A549 (cell line): ENCODE measurements around the gene GAB1. TPM values are rescaled to one million over a fixed set of nuclear protein-coding genes. Genes with fewer than 3 reads are reported as not detected.

Experiments used
- ATAC-seq, 2 experiments: fragments of 200-7000 bp in 1 of 2; fragments of >200 bp in 1 of 2; cut with Nextera tagmentation in 1 of 2; cut with Tn5 transposase in 1 of 2; 3 replicates each; pipeline versions ENCODE4 v1.8.0 to v1.9.1; 2018 to 2020; ENCODE audit warnings: mild to moderate bottlenecking in 1 of 2, moderate library complexity in 1 of 2
- CTCF ChIA-PET: fragments of 300-600 bp; sonication (Branson Sonifier 250); formaldehyde crosslinking; extraction: SDS; loops from one replicate; lab custom pipeline; 2021; ENCODE audit warnings: antibody characterized with exemption, inconsistent platforms; lab: Yijun Ruan, JAX
- POLR2A ChIA-PET: fragments of 350-600 bp; formaldehyde crosslinking; extraction: SDS; loops from one replicate; lab custom pipeline; 2021; ENCODE audit warnings: antibody characterized with exemption, inconsistent platforms; lab: Yijun Ruan, JAX
- DNase-seq, 2 experiments: peaks; one replicate each; pipeline versions ENCODE4 v3.0.0 to v3.0.0-alpha.2; 2011 to 2016; ENCODE audit warnings: low read depth in 1 of 2, low spot score in 1 of 2
- FAIRE-seq: peaks from 2 replicates; lab custom pipeline; 2011; peaks lifted over from hg19 to GRCh38; lab: Jason Lieb, UNC
- H3K27ac ChIP-seq, 2 experiments: fragments of >200 bp; sonication (Bioruptor Twin); formaldehyde crosslinking; 3 replicates each; pipeline ENCODE4 v1.5.1; 2016 to 2017
- H3K4me1 ChIP-seq: fragments of >200 bp; sonication (Bioruptor Twin); formaldehyde crosslinking; 3 replicates; pipeline ENCODE4 v1.6.1; 2016
- H3K4me2 ChIP-seq: fragments of >200 bp; sonication (Bioruptor Twin); formaldehyde crosslinking; 3 replicates; pipeline ENCODE4 v1.6.1; 2016
- H3K4me3 ChIP-seq: fragments of >200 bp; sonication (Bioruptor Twin); formaldehyde crosslinking; 3 replicates; pipeline ENCODE4 v1.5.1; 2016
- H3K9me3 ChIP-seq: fragments of >200 bp; sonication (Bioruptor Twin); formaldehyde crosslinking; 3 replicates; pipeline ENCODE4 v1.6.1; 2016
- E2F6 ChIP-seq: IDR thresholded peaks from 2 replicates; pipeline ENCODE4 v1.6.1; 2012; ENCODE audit warnings: low read depth, borderline replicate concordance
- EHF ChIP-seq: fragments of 250-450 bp; sonication (Bioruptor Pico); IDR thresholded peaks from 2 replicates; pipeline ENCODE4 v1.5.0; 2020; ENCODE audit warnings: mild to moderate bottlenecking
- ESRRA ChIP-seq: fragments of 150-350 bp; IDR thresholded peaks from 2 replicates; pipeline ENCODE4 v1.6.1; 2014; ENCODE audit warnings: mild to moderate bottlenecking, low read length, borderline replicate concordance
- FOXS1 ChIP-seq: fragments of 250-450 bp; sonication (Bioruptor Pico); IDR thresholded peaks from 2 replicates; pipeline ENCODE4 v1.5.0; 2020; ENCODE audit warnings: mild to moderate bottlenecking, moderate library complexity
- HES2 ChIP-seq: fragments of >200 bp; sonication (Bioruptor Twin); formaldehyde crosslinking; IDR thresholded peaks from 2 replicates; pipeline ENCODE4 v1.6.1; 2016
- HOXA7 ChIP-seq: fragments of 250-450 bp; sonication (Bioruptor Pico); IDR thresholded peaks from 2 replicates; pipeline ENCODE4 v1.5.0; 2020; ENCODE audit warnings: mild to moderate bottlenecking, moderate library complexity
- JUNB ChIP-seq: fragments of >200 bp; sonication (Bioruptor Twin); formaldehyde crosslinking; IDR thresholded peaks from 2 replicates; pipeline ENCODE4 v1.6.1; 2016
- KDM1A ChIP-seq: fragments of 200-600 bp; sonication (generic); IDR thresholded peaks from 2 replicates; pipeline ENCODE4 v1.6.1; 2016; ENCODE audit warnings: low read depth, mild to moderate bottlenecking
- KDM5A ChIP-seq: fragments of 200-600 bp; sonication (generic); IDR thresholded peaks from 2 replicates; pipeline ENCODE4 v1.6.1; 2016; ENCODE audit warnings: antibody characterized with exemption, mild to moderate bottlenecking
- MAX ChIP-seq: IDR thresholded peaks from 2 replicates; pipeline ENCODE4 v1.6.1; 2012
- MAZ ChIP-seq: fragments of 150-350 bp; IDR thresholded peaks from 2 replicates; pipeline ENCODE4 v1.6.1; 2014; ENCODE audit warnings: antibody characterized with exemption, low read depth, low read length, borderline replicate concordance
- MYC ChIP-seq: IDR thresholded peaks from 2 replicates; pipeline ENCODE4 v1.6.1; 2012; ENCODE audit warnings: mild to moderate bottlenecking, inconsistent platforms, low read length, improper control_type of control experiment, borderline replicate concordance
- NFE2L2 ChIP-seq: fragments of 150-350 bp; conservative IDR thresholded peaks from 2 replicates; pipeline ENCODE4 v1.6.1; 2014; ENCODE audit warnings: low read length
- NPAS2 ChIP-seq: fragments of 250-450 bp; sonication (Bioruptor Pico); IDR thresholded peaks from 2 replicates; pipeline ENCODE4 v1.8.0; 2022; ENCODE audit warnings: mild to moderate bottlenecking, moderate library complexity, borderline replicate concordance
- NR3C1 ChIP-seq: fragments of >200 bp; sonication (Bioruptor Twin); formaldehyde crosslinking; IDR thresholded peaks from 3 replicates; pipeline ENCODE4 v1.6.1; 2017
- PHF8 ChIP-seq: fragments of 200-600 bp; sonication (generic); IDR thresholded peaks from 2 replicates; pipeline ENCODE4 v1.6.1; 2016; ENCODE audit warnings: low read depth, mild to moderate bottlenecking, antibody characterized with exemption, moderate library complexity, borderline replicate concordance
- RAD21 ChIP-seq, 2 experiments: fragments of >200 bp in 1 of 2; sonication (Bioruptor Twin) in 1 of 2; formaldehyde crosslinking in 1 of 2; IDR thresholded peaks in 1 of 2; conservative IDR thresholded peaks in 1 of 2; 2 replicates in 1 of 2; 3 replicates in 1 of 2; pipeline ENCODE4 v1.6.1; 2012 to 2018; ENCODE audit warnings: inconsistent platforms in 1 of 2
- RARB ChIP-seq: fragments of 250-450 bp; sonication (Bioruptor Pico); IDR thresholded peaks from 2 replicates; pipeline ENCODE4 v1.8.0; 2021; ENCODE audit warnings: mild to moderate bottlenecking, moderate library complexity
- RNF2 ChIP-seq: fragments of 200-600 bp; sonication (generic); IDR thresholded peaks from 2 replicates; pipeline ENCODE4 v1.6.1; 2016; ENCODE audit warnings: low read depth, mild to moderate bottlenecking, antibody characterized with exemption, moderate library complexity, borderline replicate concordance
- SMC3 ChIP-seq: fragments of >200 bp; sonication (Bioruptor Twin); formaldehyde crosslinking; IDR thresholded peaks from 3 replicates; pipeline ENCODE4 v1.6.1; 2018; ENCODE audit warnings: inconsistent platforms
- SREBF2 ChIP-seq: fragments of 450-650 bp; IDR thresholded peaks from 2 replicates; pipeline ENCODE4 v1.6.1; 2014; ENCODE audit warnings: mild to moderate bottlenecking, moderate library complexity
- TP53 ChIP-seq: fragments of 250-450 bp; sonication (Bioruptor Pico); IDR thresholded peaks from 2 replicates; pipeline ENCODE4 v1.5.0; 2021; ENCODE audit warnings: mild to moderate bottlenecking, moderate library complexity
- ZC3H11A ChIP-seq: fragments of 450-650 bp; IDR thresholded peaks from 2 replicates; pipeline ENCODE4 v1.6.1; 2014; ENCODE audit warnings: antibody characterized with exemption, mild to moderate bottlenecking
- ZFP36 ChIP-seq: fragments of 450-650 bp; IDR thresholded peaks from 2 replicates; pipeline ENCODE4 v1.6.1; 2014; ENCODE audit warnings: borderline replicate concordance; ENCODE audit not compliant: partially characterized antibody
- ZNF302 ChIP-seq: fragments of 250-450 bp; sonication (Bioruptor Pico); IDR thresholded peaks from 2 replicates; pipeline ENCODE4 v1.9.0; 2021; ENCODE audit warnings: inconsistent platforms, mild to moderate bottlenecking, moderate library complexity
- ZSCAN20 ChIP-seq: fragments of 250-450 bp; sonication (Bioruptor Pico); IDR thresholded peaks from 2 replicates; pipeline ENCODE4 v1.8.0; 2022; ENCODE audit warnings: mild to moderate bottlenecking, moderate library complexity
- WGBS: methylation state at CpG from one replicate; pipeline ENCODE4 v1.1.6; 2017; ENCODE audit errors: missing lambda C conversion rate; 5-methylcytosine and 5-hydroxymethylcytosine counted together
- polyA plus RNA-seq, 4 experiments: library from polyadenylated mRNA; depleted of rRNA in 3 of 4; stranded (reverse); fragments of >200 nt; fragmentation: RNase III in 1 of 4; extraction: RNeasy Plus Mini Kit Qiagen cat#74134 plus additional on column Dnase treatment in 1 of 4; gene quantifications; 2 replicates in 3 of 4; 3 replicates in 1 of 4; pipeline ENCODE4 v1.2.3, GENCODE V29; 2011 to 2017
- TF ChIP-seq, protein P1 (sequence below): IDR thresholded peaks from 2 replicates; pipeline ENCODE4 v1.6.1; 2012

Gene GAB1
- polyA plus RNA-seq, 2 of the 4 experiments (the other 2 are of a cell fraction), result 2.3 to 3.6 TPM

DNA sequence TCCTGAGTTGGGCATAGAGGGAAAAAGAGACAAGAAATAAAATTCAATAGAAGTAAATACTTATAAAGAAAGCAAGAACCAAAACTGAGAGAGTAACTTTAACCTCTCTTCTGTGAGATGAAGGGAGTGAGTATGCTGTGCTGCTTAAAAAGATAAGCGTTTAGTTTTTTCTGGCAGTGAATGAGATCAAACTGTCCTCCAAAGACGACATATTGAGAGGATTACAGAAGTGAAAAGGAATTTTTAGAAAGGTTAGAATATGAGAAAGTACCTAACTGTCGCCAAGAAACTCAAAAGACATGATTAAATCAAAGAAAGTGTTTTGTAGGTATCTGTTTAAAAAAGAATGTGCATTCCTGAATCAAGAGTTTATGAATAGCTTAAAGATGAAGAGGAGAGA, 16.0 kb downstream of the GAB1 start:
- TF ChIP-seq SREBF2, result no peak
- TF ChIP-seq RARB, result no peak
- no peak for TF ChIP-seq TP53 (CRISPR knock-in tag)
- TF ChIP-seq, protein P1, sequence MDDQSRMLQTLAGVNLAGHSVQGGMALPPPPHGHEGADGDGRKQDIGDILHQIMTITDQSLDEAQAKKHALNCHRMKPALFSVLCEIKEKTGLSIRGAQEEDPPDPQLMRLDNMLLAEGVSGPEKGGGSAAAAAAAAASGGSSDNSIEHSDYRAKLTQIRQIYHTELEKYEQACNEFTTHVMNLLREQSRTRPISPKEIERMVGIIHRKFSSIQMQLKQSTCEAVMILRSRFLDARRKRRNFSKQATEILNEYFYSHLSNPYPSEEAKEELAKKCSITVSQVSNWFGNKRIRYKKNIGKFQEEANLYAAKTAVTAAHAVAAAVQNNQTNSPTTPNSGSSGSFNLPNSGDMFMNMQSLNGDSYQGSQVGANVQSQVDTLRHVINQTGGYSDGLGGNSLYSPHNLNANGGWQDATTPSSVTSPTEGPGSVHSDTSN, result no peak
- TF ChIP-seq PHF8, result no peak
- TF ChIP-seq NFE2L2, result no peak
- 62% methylated on average over 3 of the region's 3 CpGs for WGBS
- ATAC-seq (no peak), DNase-seq (no peak), FAIRE-seq (no peak)
- Histone ChIP-seq H3K4me2 (no peak overlapping the region), H3K4me3 (no peak overlapping the region), H3K4me1 (peaks cover 25% of the 10 kb centered on the region), H3K9me3 (no peaks in the 10 kb centered on the region), H3K27ac (no peak overlapping the region)
- ChIA-PET POLR2A (interaction anchor here (1.1 kb wide), 1 partner anchor 16 kb away, joined by 3 read pairs; the partner anchor contains the start of gene GAB1), CTCF (no interaction called here)

- H3K4me1 ChIP-seq, result peaks cover 29% of the 10 kb centered on the region
- DNase-seq (no peak), FAIRE-seq (no peak), ATAC-seq (no peak)
- WGBS, result 72% methylated on average over 2 of the region's 2 CpGs
- no peak for TF ChIP-seq HES2
- TF ChIP-seq SMC3, result no peak
- no peak for TF ChIP-seq NR3C1
- no peak for TF ChIP-seq KDM5A
- no peaks in the 10 kb centered on the region for H3K9me3 ChIP-seq
- no peak overlapping the region for H3K27ac ChIP-seq
- POLR2A ChIA-PET, result no interaction called here
- CTCF ChIA-PET, result interaction anchor here (0.6 kb wide), 1 partner anchor 35 kb away, joined by 4 read pairs; no protein-coding TSS in a partner anchor
- H3K4me3 ChIP-seq, result no peak overlapping the region
- H3K4me2 ChIP-seq, result no peak overlapping the region
Observed at GRCh38 chr4:143353797-143354196, 17.1 kb downstream of the GAB1 start.

GRCh38 chr4:143354990-143355389, 18.3 kb downstream of the GAB1 start:
- Histone ChIP-seq H3K4me3 (no peak overlapping the region), H3K4me2 (no peak overlapping the region), H3K27ac (no peak overlapping the region; a peak in 1 of 6 replicates), H3K4me1 (peaks cover 39% of the 10 kb centered on the region), H3K9me3 (no peaks in the 10 kb centered on the region)
- POLR2A ChIA-PET, result no interaction called here
- DNase-seq, result no peak
- 60% methylated on average over 2 of the region's 2 CpGs for WGBS
- no peak for ATAC-seq
- CTCF ChIA-PET, result no interaction called here
- no peak for FAIRE-seq
- TF ChIP-seq JUNB, result no peak
- no peak for TF ChIP-seq MAZ
- TF ChIP-seq MAX, result no peak
- no peak for TF ChIP-seq TP53 (CRISPR knock-in tag)
- no peak for TF ChIP-seq MYC
- no peak for TF ChIP-seq HES2
- TF ChIP-seq E2F6, result no peak
- no peak for TF ChIP-seq RARB
- no peak for TF ChIP-seq ZFP36

- H3K9me3 ChIP-seq, result no peaks in the 10 kb centered on the region
- TF ChIP-seq ESRRA (no peak), KDM1A (no peak), ZSCAN20 (CRISPR knock-in tag) (no peak), NPAS2 (CRISPR knock-in tag) (no peak), NR3C1 (no peak), EHF (no peak), ZNF302 (no peak), RNF2 (no peak), ZC3H11A (no peak), FOXS1 (CRISPR knock-in tag) (no peak), HOXA7 (no peak), RAD21 (conservative IDR thresholded peaks at IDR 0.05 in 1 of 2, IDR thresholded peaks at IDR 0.05 in 1 of 2) (no peak), HES2 (no peak)
- 76% methylated on average over 6 of the region's 6 CpGs for WGBS
- no peak overlapping the region for H3K4me3 ChIP-seq
- peak overlapping the region; percentile 38 for H3K4me2 ChIP-seq
- ATAC-seq (no peak; a peak in 1 of 6 replicates), DNase-seq (no peak), FAIRE-seq (no peak)
- ChIA-PET POLR2A (no interaction called here), CTCF (no interaction called here)
- peaks cover 39% of the 10 kb centered on the region for H3K4me1 ChIP-seq
- H3K27ac ChIP-seq, result peak overlapping the region in 1 of 2 experiments; percentile 48; a peak in 1 of 6 replicates
Observed at GRCh38 chr4:143355540-143356217, 19.0 kb downstream of the GAB1 start.
